Heart left ventricle (tissue), 16 donors: ENCODE measurements around the gene NFS1. TPM values are rescaled to one million over a fixed set of nuclear protein-coding genes. Genes with fewer than 3 reads are reported as not detected.

ENCODE experiments used
- ATAC-seq, 4 donors: fragments of 200-7000 bp; cut with Tn5 transposase; one replicate each; pipeline ENCODE4 v1.9.1; 2020 to 2022; ENCODE audit warnings: moderate library complexity in 4 of 4, mild to moderate bottlenecking in 3 of 4, moderate number of reproducible peaks in 1 of 4
- DNase-seq, 5 donors: peaks; one replicate each; pipeline ENCODE4 v3.0.0-alpha.2; 2020
- H3K27ac ChIP-seq, 12 donors: fragments of 200-600 bp; sonication (generic) in 4 of 12; one replicate each; pipeline versions ENCODE4 v1.5.0 to v1.8.0; 2016 to 2022; ENCODE audit warnings: mild to moderate bottlenecking in 2 of 12
- H3K27me3 ChIP-seq, 9 donors: fragments of 200-600 bp; sonication (generic) in 2 of 9; one replicate each; pipeline versions ENCODE4 v1.5.1 to v1.8.0; 2016 to 2022; ENCODE audit warnings: mild to moderate bottlenecking in 3 of 9
- H3K36me3 ChIP-seq, 9 donors: fragments of 200-600 bp; sonication (generic) in 2 of 9; one replicate each; pipeline versions ENCODE4 v1.5.0 to v1.8.0; 2018 to 2022; ENCODE audit warnings: mild to moderate bottlenecking in 2 of 9
- H3K4me1 ChIP-seq, 12 donors: fragments of 200-600 bp; sonication (generic) in 4 of 12; one replicate each; pipeline versions ENCODE4 v1.5.0 to v1.8.0; 2016 to 2022; ENCODE audit warnings: mild to moderate bottlenecking in 3 of 12
- H3K4me3 ChIP-seq, 12 donors: fragments of 200-600 bp; sonication (generic) in 4 of 12; one replicate each; pipeline versions ENCODE4 v1.5.0 to v1.8.0; 2017 to 2022; ENCODE audit warnings: mild to moderate bottlenecking in 9 of 12, moderate library complexity in 4 of 12
- H3K9me3 ChIP-seq, 12 donors: fragments of 200-600 bp; sonication (generic) in 4 of 12; one replicate each; pipeline versions ENCODE4 v1.5.0 to v1.8.0; 2016 to 2022; ENCODE audit warnings: mild to moderate bottlenecking in 1 of 12
- CTCF ChIP-seq, 12 donors: fragments of 200-600 bp; sonication (generic) in 4 of 12; IDR thresholded peaks; one replicate each; pipeline versions ENCODE4 v1.5.0 to v1.8.0; 2018 to 2022; ENCODE audit warnings: antibody characterized with exemption in 12 of 12, mild to moderate bottlenecking in 5 of 12
- POLR2A ChIP-seq, 2 donors: fragments of 450-650 bp; IDR thresholded peaks; one replicate each; pipeline ENCODE4 v1.6.1; 2017; ENCODE audit warnings: antibody characterized with exemption in 2 of 2, mild to moderate bottlenecking in 2 of 2, moderate library complexity in 2 of 2
- WGBS, 4 donors: extraction: QIAGEN DNeasy Blood & Tissue Kit in 2 of 4; methylation state at CpG; one replicate each; pipeline versions ENCODE4 v1.1.5 to v1.1.7; 2013 to 2018; 5-methylcytosine and 5-hydroxymethylcytosine counted together
- intact Hi-C, 10 donors: fragments of 100-400 bp; cut with DNase I; formaldehyde crosslinking; loops; one replicate each; pipeline versions ENCODE4 v1.11.1 to v1.14.2; 2022
- polyA plus RNA-seq, 2 donors: library from polyadenylated mRNA; stranded (reverse); fragments of 200-250 nt; gene quantifications; one replicate each; pipeline ENCODE4 v1.2.3, GENCODE V29; 2013
- total RNA-seq, 9 donors: library from RNA; depleted of rRNA in 2 of 9; stranded (reverse); fragments of >200 nt in 2 of 9; fragmentation: NEBNext Ultra II Directional in 3 of 9; extraction: Animal tissue kit (Norgen Biotek cat#: 25700) in 3 of 9; gene quantifications; one replicate each; pipeline versions ENCODE4 v1.1.0 to v1.2.4, GENCODE V29; 2016 to 2023
- donor health status: ischemic (EF 13 %, LVEDD 7.1; RV severe dilation, severe dysfunction).
- donor health status: healthy with polysubstance abuse.
- donor health status: DM: no; HTN: yes; CAD: no.
- donor health status: DM: no; HTN: no; CAD: no.
- donor health status: ischemic (EF 25% LVEDD 6.9; RV normal size, moderate dysfunction).
- donor health status: ischemic (EF 25% LVEDD 5.7; RV mildly dilated, moderate dysfunction).
- donor health status: healthy.
- donor health status: DM: yes; HTN: yes; CAD: no.
- donor health status: ischemic (EF 35%, LVEDD 5.7; RV mildly dilated, moderate dysfunction).
- donor health status: nonischemic (EF 11% LVEDD 7.7; RV severe dilation, severe dysfunction).
- donor health status: DM: yes; HTN: yes; CAD: no.
- donor health status: PGD.
- donor health status: ischemic (EF 29% LVEDD 5.4; RV normal size, mild dysfunction).
- donor health status: nonischemic (EF 23%, LVEDD 6.1; RV moderate dilation, normal function).

NFS1 gene
- total and polyA plus RNA-seq, 11 donors = 27.4 to 67.5 (median 58.3) TPM

- TF ChIP-seq POLR2A (IDR thresholded peaks at IDR 0.05) (no peak), CTCF (IDR thresholded peaks at IDR 0.05) (no peak)
- Histone ChIP-seq H3K4me1 (peaks cover 29 to 100% (median 84%) of the 10 kb centered on the region in 12 donors), H3K4me3 (peak overlapping the region in 1 of 12 donors; percentile 8), H3K36me3 (peaks cover 0 to 100% (median 100%) of the 10 kb centered on the region in 9 donors), H3K9me3 (no peaks in the 10 kb centered on the region), H3K27me3 (no peaks in the 10 kb centered on the region), H3K27ac (peak overlapping the region in 1 of 12 donors; percentile 28)
- WGBS, 4 donors = 46 to 62% (median 53%) methylated on average over 4 of the region's 4 CpGs
- intact Hi-C loops = loop anchor here in 5 of 10 donors (2.0 to 10.0 kb wide), 3 partner anchors 26 to 150 kb away; no protein-coding TSS in a partner anchor
- ATAC-seq (no peak), DNase-seq (no peak)
Observed at GRCh38 chr20:35734777-35735649, 35.9 kb upstream of the NFS1 start.

- no peaks in the 10 kb centered on the region for H3K9me3 ChIP-seq
- peaks cover 0 to 100% (median 100%) of the 10 kb centered on the region in 9 donors for H3K36me3 ChIP-seq
- TF ChIP-seq CTCF (IDR thresholded peaks at IDR 0.05) = no peak
- no peak for TF ChIP-seq POLR2A (IDR thresholded peaks at IDR 0.05)
- DNase-seq (no peak), ATAC-seq (no peak)
- intact Hi-C loops = loop anchor here in 4 of 10 donors (2.0 to 10.0 kb wide), 2 partner anchors 26 to 150 kb away; no protein-coding TSS in a partner anchor
- H3K4me1 ChIP-seq = peaks cover 29 to 100% (median 83%) of the 10 kb centered on the region in 12 donors
- no peaks in the 10 kb centered on the region for H3K27me3 ChIP-seq
- H3K27ac ChIP-seq = peak overlapping the region in 1 of 12 donors; percentile 28
- no peak overlapping the region for H3K4me3 ChIP-seq
Observed at GRCh38 chr20:35734374-35734773, 35.2 kb upstream of the NFS1 start.

GRCh38 chr20:35732644-35732982 lies 33.5 kb upstream of the NFS1 start:
- TF ChIP-seq POLR2A (IDR thresholded peaks at IDR 0.05) (no peak), CTCF (IDR thresholded peaks at IDR 0.05) (no peak)
- Histone ChIP-seq H3K4me1 (peaks cover 25 to 88% (median 73%) of the 10 kb centered on the region in 12 donors), H3K9me3 (no peaks in the 10 kb centered on the region), H3K27me3 (no peaks in the 10 kb centered on the region), H3K36me3 (peaks cover 0 to 100% (median 100%) of the 10 kb centered on the region in 9 donors), H3K27ac (no peak overlapping the region), H3K4me3 (no peak overlapping the region)
- no peak for DNase-seq
- no peak for ATAC-seq
- intact Hi-C loops = loop anchor here in 4 of 10 donors (1.0 to 10.0 kb wide), 2 partner anchors 19 to 152 kb away; no protein-coding TSS in a partner anchor
- WGBS, 4 donors = 36 to 57% (median 47%) methylated on average over 1 of the region's 1 CpG
